H1 (cell line): ENCODE measurements around the gene PTPRJ. TPM values are rescaled to one million over a fixed set of nuclear protein-coding genes. Genes with fewer than 3 reads are reported as not detected.

ENCODE experiments used
- CTCF ChIA-PET: fragments of 300-600 bp; sonication (Branson Sonifier 250); formaldehyde crosslinking; loops from one replicate; lab custom pipeline; 2021; ENCODE audit not compliant: partially characterized antibody; lab: Charles Lee
- POLR2A ChIA-PET: fragments of 300-600 bp; sonication (Branson Sonifier 250); formaldehyde crosslinking; loops from one replicate; lab custom pipeline; 2021; ENCODE audit warnings: inconsistent platforms; ENCODE audit not compliant: partially characterized antibody; lab: Charles Lee
- DNase-seq, 2 experiments: peaks; one replicate each; pipeline versions ENCODE4 v3.0.0 to v3.0.0-alpha.2; 2010 to 2022; ENCODE audit warnings: low spot score in 2 of 2, low read depth in 1 of 2, mixed read lengths in 1 of 2
- FAIRE-seq: peaks from 2 replicates; lab custom pipeline; 2011; peaks lifted over from hg19 to GRCh38; lab: Jason Lieb, UNC
- H2AFZ ChIP-seq: 2 replicates; pipeline ENCODE4 v1.8.1; 2012; ENCODE audit warnings: low read length, inconsistent platforms
- H2AK5ac ChIP-seq: 2 replicates; pipeline ENCODE4 v1.6.1; 2013; ENCODE audit warnings: low read depth, low read length
- H2BK120ac ChIP-seq: replicated peaks from 2 replicates; pipeline ENCODE3; 2013; ENCODE audit warnings: low read depth, low read length, inconsistent platforms
- H2BK12ac ChIP-seq: 2 replicates; pipeline ENCODE4 v1.6.1; 2013; ENCODE audit warnings: low read depth, low read length
- H2BK15ac ChIP-seq: 2 replicates; pipeline ENCODE4 v1.6.1; 2013; ENCODE audit warnings: low read length
- H2BK20ac ChIP-seq: 2 replicates; pipeline ENCODE4 v1.6.1; 2013; ENCODE audit warnings: low read length
- H2BK5ac ChIP-seq: 2 replicates; pipeline ENCODE4 v1.6.1; 2013; ENCODE audit warnings: low read depth, low read length
- H3K14ac ChIP-seq: 2 replicates; pipeline ENCODE4 v1.6.1; 2013; ENCODE audit warnings: inconsistent platforms; ENCODE audit not compliant: insufficient read length
- H3K18ac ChIP-seq: 2 replicates; pipeline ENCODE4 v1.6.1; 2013; ENCODE audit warnings: low read length; ENCODE audit errors: extremely low read depth
- H3K23ac ChIP-seq: 2 replicates; pipeline ENCODE4 v1.6.1; 2013; ENCODE audit warnings: inconsistent platforms; ENCODE audit not compliant: insufficient read length
- H3K23me2 ChIP-seq: 2 replicates; pipeline ENCODE4 v1.6.1; 2013; ENCODE audit warnings: low read depth, low read length
- H3K27ac ChIP-seq: 2 replicates; pipeline ENCODE4 v1.6.1; 2011; ENCODE audit warnings: low read depth, low read length, inconsistent platforms
- H3K27me3 ChIP-seq, 4 experiments: replicated peaks in 1 of 4; 1 replicate in 1 of 4; 2 replicates in 3 of 4; pipeline versions ENCODE4 v1.6.1 to v1.8.1; 2011 to 2013; ENCODE audit warnings: low read length in 3 of 4, mild to moderate bottlenecking in 3 of 4, inconsistent platforms in 2 of 4, mixed read lengths in 2 of 4, moderate library complexity in 1 of 4; ENCODE audit not compliant: control insufficient read depth in 3 of 4, insufficient read depth in 3 of 4; ENCODE audit errors: extremely low read depth in 1 of 4
- H3K36me3 ChIP-seq, 4 experiments: 2 replicates each; pipeline versions ENCODE4 v1.6.1 to v1.8.1; 2011 to 2013; ENCODE audit warnings: mild to moderate bottlenecking in 4 of 4, low read length in 3 of 4, moderate library complexity in 2 of 4, control low read depth in 1 of 4, inconsistent platforms in 1 of 4; ENCODE audit not compliant: insufficient read depth in 4 of 4, control insufficient read depth in 2 of 4
- H3K4ac ChIP-seq: replicated peaks from 2 replicates; pipeline ENCODE3; 2013; ENCODE audit warnings: low read length, low read depth, mixed read lengths, inconsistent platforms; ENCODE audit not compliant: insufficient read length
- H3K4me1 ChIP-seq, 4 experiments: replicated peaks in 1 of 4; 1 replicate in 1 of 4; 2 replicates in 3 of 4; pipeline versions ENCODE4 v1.6.1 to v1.8.1; 2011 to 2013; ENCODE audit warnings: low read length in 3 of 4, inconsistent platforms in 2 of 4, mixed read lengths in 1 of 4; ENCODE audit not compliant: insufficient read depth in 4 of 4, control insufficient read depth in 3 of 4
- H3K4me2 ChIP-seq, 2 experiments: 2 replicates each; pipeline versions ENCODE4 v1.6.1 to v1.8.1; 2011 to 2013; ENCODE audit warnings: low read depth in 2 of 2, low read length in 2 of 2, control low read depth in 1 of 2, inconsistent platforms in 1 of 2, mild to moderate bottlenecking in 1 of 2; ENCODE audit not compliant: insufficient read depth in 1 of 2
- H3K4me3 ChIP-seq, 4 experiments: fragments of 200-600, 300-600 bp in 1 of 4; sonication (generic), shearing (Covaris generic), sonication (Bioruptor Twin) in 1 of 4; 2 replicates each; pipeline versions ENCODE4 v1.5.1 to v1.8.1; 2011 to 2016; ENCODE audit warnings: low read length in 4 of 4, low read depth in 3 of 4, control low read depth in 2 of 4, inconsistent platforms in 2 of 4, mild to moderate bottlenecking in 2 of 4, mixed read lengths in 1 of 4, moderate library complexity in 1 of 4; ENCODE audit not compliant: insufficient read depth in 2 of 4; ENCODE audit errors: extremely low read depth in 1 of 4
- H3K56ac ChIP-seq: replicated peaks from 2 replicates; pipeline ENCODE3; 2013; ENCODE audit warnings: low read depth, mild to moderate bottlenecking, mixed read lengths, low read length, inconsistent platforms; ENCODE audit not compliant: insufficient read length
- H3K79me1 ChIP-seq: 2 replicates; pipeline ENCODE4 v1.6.1; 2013; ENCODE audit warnings: low read depth, low read length, control low read depth
- H3K79me2 ChIP-seq, 2 experiments: 2 replicates each; pipeline versions ENCODE4 v1.6.1 to v1.8.1; 2012 to 2013; ENCODE audit warnings: low read length in 2 of 2, mild to moderate bottlenecking in 2 of 2, inconsistent platforms in 1 of 2; ENCODE audit not compliant: insufficient read depth in 2 of 2, control insufficient read depth in 1 of 2
- H3K9ac ChIP-seq, 4 experiments: replicated peaks in 1 of 4; 1 replicate in 1 of 4; 2 replicates in 3 of 4; pipeline versions ENCODE4 v1.6.1 to v1.8.1; 2011 to 2013; ENCODE audit warnings: low read depth in 3 of 4, low read length in 3 of 4, control low read depth in 2 of 4, mild to moderate bottlenecking in 2 of 4, moderate library complexity in 2 of 4, inconsistent platforms in 1 of 4; ENCODE audit errors: extremely low read depth in 1 of 4
- H3K9me3 ChIP-seq, 2 experiments: 2 replicates each; pipeline versions ENCODE4 v1.6.1 to v1.8.1; 2012 to 2013; ENCODE audit warnings: mild to moderate bottlenecking in 2 of 2, moderate library complexity in 2 of 2, control low read depth in 1 of 2, inconsistent platforms in 1 of 2, low read depth in 1 of 2, low read length in 1 of 2, mixed read lengths in 1 of 2; ENCODE audit not compliant: insufficient read depth in 2 of 2
- H4K20me1 ChIP-seq, 2 experiments: replicated peaks in 1 of 2; 2 replicates each; pipeline versions ENCODE3 to v1.8.1; 2011 to 2013; ENCODE audit warnings: inconsistent platforms in 2 of 2, low read length in 2 of 2, mild to moderate bottlenecking in 1 of 2; ENCODE audit not compliant: insufficient read depth in 2 of 2, control insufficient read depth in 1 of 2
- H4K5ac ChIP-seq: 2 replicates; pipeline ENCODE4 v1.6.1; 2013; ENCODE audit warnings: low read length, low read depth, mixed read lengths, inconsistent platforms; ENCODE audit not compliant: insufficient read length
- H4K8ac ChIP-seq: 2 replicates; pipeline ENCODE4 v1.8.0; 2013; ENCODE audit warnings: mild to moderate bottlenecking, moderate library complexity, low read length, inconsistent platforms; ENCODE audit not compliant: insufficient read depth; ENCODE audit errors: extremely low read depth
- H4K91ac ChIP-seq: replicated peaks from 2 replicates; pipeline ENCODE3; 2013; ENCODE audit warnings: low read length, mixed read lengths, inconsistent platforms; ENCODE audit not compliant: insufficient read length
- CBX5 ChIP-seq: fragments of 300-800, 300-1000 bp; sonication (generic); IDR thresholded peaks from 2 replicates; pipeline ENCODE4 v1.7.1; 2016; ENCODE audit warnings: antibody characterized with exemption, low read length, low read depth
- KDM1A ChIP-seq: fragments of 200-600, 300-600 bp; sonication (generic); IDR thresholded peaks from 2 replicates; pipeline ENCODE4 v1.7.1; 2016; ENCODE audit warnings: mild to moderate bottlenecking, low read length, borderline replicate concordance
- KDM5A ChIP-seq: fragments of 200-600 bp; IDR thresholded peaks from 2 replicates; pipeline ENCODE4 v1.7.1; 2012; ENCODE audit warnings: mild to moderate bottlenecking, low read length, inconsistent platforms, mixed read lengths
- RBBP5 ChIP-seq: IDR thresholded peaks from 2 replicates; pipeline ENCODE4 v1.7.1; 2012; ENCODE audit warnings: low read depth, mild to moderate bottlenecking, inconsistent platforms, low read length, moderate library complexity, borderline replicate concordance
- RNF2 ChIP-seq: fragments of 200-900, 300-1000 bp; sonication (generic); IDR thresholded peaks from 2 replicates; pipeline ENCODE4 v1.7.1; 2016; ENCODE audit warnings: borderline replicate concordance, low read depth, mild to moderate bottlenecking, antibody characterized with exemption, low read length; ENCODE audit not compliant: poor library complexity, severe bottlenecking; ENCODE audit errors: missing control alignments
- SAP30 ChIP-seq: fragments of 300-600 bp; sonication (generic); IDR thresholded peaks from 2 replicates; pipeline ENCODE4 v1.7.1; 2012; ENCODE audit warnings: low read length, moderate library complexity, mild to moderate bottlenecking, inconsistent platforms; ENCODE audit not compliant: insufficient read depth, insufficient replicate concordance
- SIN3A ChIP-seq, 2 experiments: IDR thresholded peaks in 1 of 2; conservative IDR thresholded peaks in 1 of 2; 2 replicates each; pipeline ENCODE4 v1.6.1; 2011 to 2012; ENCODE audit warnings: low read length in 2 of 2, improper control_type of control experiment in 1 of 2, low read depth in 1 of 2, mild to moderate bottlenecking in 1 of 2
- SIRT6 ChIP-seq: IDR thresholded peaks from one replicate; pipeline ENCODE4 v1.7.1; 2012; ENCODE audit warnings: low read length, inconsistent platforms
- ZNF274 ChIP-seq: IDR thresholded peaks from 2 replicates; pipeline ENCODE4 v1.7.0; 2012; ENCODE audit warnings: low read length, borderline replicate concordance; ENCODE audit errors: extremely low read depth
- WGBS, 2 experiments: shearing (Covaris generic) in 1 of 2; methylation state at CpG; one replicate each; pipeline versions ENCODE4 v1.1.6 to v1.1.7; 2013 to 2015; ENCODE audit warnings: low lambda C conversion rate in 2 of 2, mixed read lengths in 2 of 2, inconsistent platforms in 1 of 2, low coverage in 1 of 2, missing lambda C conversion rate in 1 of 2; ENCODE audit not compliant: insufficient replicate concordance in 2 of 2, insufficient coverage in 1 of 2, insufficient read length in 1 of 2; ENCODE audit errors: extremely low coverage in 1 of 2, missing lambda C conversion rate in 1 of 2; 5-methylcytosine and 5-hydroxymethylcytosine counted together
- polyA plus RNA-seq, 7 experiments: library from polyadenylated mRNA; depleted of rRNA in 3 of 7; stranded (reverse) in 5 of 7; unstranded in 2 of 7; fragments of >200 nt in 5 of 7; fragments of 200-250 nt in 2 of 7; gene quantifications; 1 replicate in 5 of 7; 2 replicates in 1 of 7; 4 replicates in 1 of 7; pipeline versions ENCODE4 v1.2.1 to v1.2.3, GENCODE V29; 2011 to 2013; ENCODE audit warnings: missing spikeins in 2 of 7, mixed read lengths in 2 of 7
- total RNA-seq: library from RNA; stranded (reverse); fragmentation: NEBNext Ultra II Directional; extraction: Animal tissue kit (Norgen Biotek cat#: 25700); gene quantifications from 2 replicates; pipeline ENCODE4 v1.2.1, GENCODE V29; 2021
- TF ChIP-seq, protein P1 (sequence below): IDR thresholded peaks from 2 replicates; pipeline ENCODE4 v1.6.1; 2012; ENCODE audit warnings: inconsistent platforms
- TF ChIP-seq, protein P2 (sequence below): IDR thresholded peaks from 2 replicates; pipeline ENCODE4 v1.6.1; 2011; ENCODE audit warnings: low read depth, mild to moderate bottlenecking, low read length; ENCODE audit not compliant: insufficient read depth

Gene PTPRJ
- total and polyA plus RNA-seq, 2 of the 8 experiments (the other 6 are each of a cell fraction or from before 2014, with no cell fraction given), result 4.4 to 22.6 TPM

DNA sequence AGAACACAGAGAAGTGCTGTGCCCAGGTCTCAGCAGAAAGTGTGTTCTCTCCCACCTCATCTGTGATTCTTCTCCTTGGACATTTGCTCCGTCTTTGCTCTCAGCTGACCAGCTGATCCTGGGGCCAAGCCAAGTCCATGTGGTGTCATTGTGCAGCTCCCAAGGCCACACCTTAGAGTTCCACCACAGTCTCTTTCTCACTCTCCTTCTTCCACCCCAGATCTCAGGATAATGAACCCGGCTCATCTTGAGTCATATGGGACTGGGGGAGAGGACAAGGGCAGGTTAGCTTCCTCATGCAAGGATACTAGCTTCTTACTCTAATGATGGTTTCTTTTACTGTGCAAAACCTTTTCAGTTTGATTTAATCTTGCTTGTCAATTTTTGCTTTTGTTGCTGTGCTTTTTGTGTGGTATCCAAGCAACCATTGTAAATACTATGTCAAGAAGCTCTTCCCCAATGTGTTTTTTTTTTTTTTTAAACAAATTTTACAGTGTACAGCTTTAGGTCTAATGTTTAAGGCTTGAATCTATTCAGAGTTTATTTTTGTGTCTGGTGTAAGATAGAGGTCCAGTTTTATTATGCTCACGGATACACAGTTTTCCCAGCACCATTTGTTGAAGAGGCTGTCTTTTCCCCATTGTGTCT lies 161.2 kb downstream of the PTPRJ start:
- 87% methylated on average over 3 of the region's 3 CpGs; no CpG with 5 or more reads in 1 of the 2 experiments for WGBS, 2 experiments
- Histone ChIP-seq H3K36me3 (peaks cover 2 to 11% (median 4%) of the 10 kb centered on the region in 4 experiments; a peak in 3 of 8 replicates), H2BK5ac (no peak overlapping the region), H2BK20ac (no peak overlapping the region), H4K5ac (no peak overlapping the region), H3K14ac (no peak overlapping the region), H3K23me2 (no peaks in the 10 kb centered on the region), H3K79me1 (no peaks in the 10 kb centered on the region), H3K18ac (no peak overlapping the region; the same call in 1 of the 2 replicates), H2BK12ac (no peak overlapping the region), H3K9me3 (no peaks in the 10 kb centered on the region), H3K56ac (no peak overlapping the region), H3K4me3 (no peak overlapping the region), H3K79me2 (no peaks in the 10 kb centered on the region), H3K4me2 (no peak overlapping the region), H4K91ac (no peak overlapping the region), H4K20me1 (peaks cover 0 to 2% of the 10 kb centered on the region in 2 experiments), H4K8ac (no peak overlapping the region), H3K4ac (no peak overlapping the region), H2BK120ac (no peak overlapping the region), H2BK15ac (no peak overlapping the region), H2AFZ (no peak overlapping the region), H3K27ac (no peak overlapping the region; the same call in 1 of the 2 replicates), H3K4me1 (no peaks in the 10 kb centered on the region), H2AK5ac (no peak overlapping the region), H3K9ac (no peak overlapping the region), H3K27me3 (no peaks in the 10 kb centered on the region), H3K23ac (no peak overlapping the region)
- ChIA-PET CTCF (no interaction called here), POLR2A (no interaction called here)
- DNase-seq (no peak), FAIRE-seq (no peak)
- no peak for TF ChIP-seq RBBP5
- TF ChIP-seq ZNF274, result no peak
- no peak for TF ChIP-seq RNF2
- no peak for TF ChIP-seq KDM5A
- TF ChIP-seq KDM1A, result no peak
- TF ChIP-seq SIN3A (conservative IDR thresholded peaks at IDR 0.05 in 1 of 2, IDR thresholded peaks at IDR 0.05 in 1 of 2; ENCODE audit: low read depth in 1 of 2, low read length in 2 of 2), result no peak
- TF ChIP-seq, protein P1, sequence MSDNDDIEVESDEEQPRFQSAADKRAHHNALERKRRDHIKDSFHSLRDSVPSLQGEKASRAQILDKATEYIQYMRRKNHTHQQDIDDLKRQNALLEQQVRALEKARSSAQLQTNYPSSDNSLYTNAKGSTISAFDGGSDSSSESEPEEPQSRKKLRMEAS, result no peak
- TF ChIP-seq CBX5, result no peak
- no peak for TF ChIP-seq SIRT6
- no peak for TF ChIP-seq SAP30
- TF ChIP-seq, protein P2, sequence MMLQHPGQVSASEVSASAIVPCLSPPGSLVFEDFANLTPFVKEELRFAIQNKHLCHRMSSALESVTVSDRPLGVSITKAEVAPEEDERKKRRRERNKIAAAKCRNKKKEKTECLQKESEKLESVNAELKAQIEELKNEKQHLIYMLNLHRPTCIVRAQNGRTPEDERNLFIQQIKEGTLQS, result no peak
